Measurements from ENCODE around the gene TARBP1.

DNA sequence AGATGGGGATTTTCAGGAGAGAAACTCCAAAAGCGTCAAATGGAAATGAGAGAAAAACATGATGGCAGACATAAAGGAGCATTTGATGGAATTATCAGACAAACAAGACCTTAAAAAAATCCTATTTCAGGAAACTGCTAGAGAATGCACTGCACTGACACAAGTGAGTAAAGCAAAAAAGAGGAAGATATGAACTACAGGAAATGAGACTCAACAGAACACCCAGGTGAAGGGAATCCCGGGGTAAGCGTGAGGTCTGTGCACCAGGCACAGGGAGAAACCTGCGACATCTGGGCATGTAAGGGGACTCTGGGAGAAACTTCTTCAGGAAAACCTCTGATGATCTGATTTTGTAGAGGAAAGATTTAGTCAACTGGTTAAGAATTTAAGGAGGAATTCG is 2.8 kb downstream of the TARBP1 start:
- TF ChIP-seq, protein P1, sequence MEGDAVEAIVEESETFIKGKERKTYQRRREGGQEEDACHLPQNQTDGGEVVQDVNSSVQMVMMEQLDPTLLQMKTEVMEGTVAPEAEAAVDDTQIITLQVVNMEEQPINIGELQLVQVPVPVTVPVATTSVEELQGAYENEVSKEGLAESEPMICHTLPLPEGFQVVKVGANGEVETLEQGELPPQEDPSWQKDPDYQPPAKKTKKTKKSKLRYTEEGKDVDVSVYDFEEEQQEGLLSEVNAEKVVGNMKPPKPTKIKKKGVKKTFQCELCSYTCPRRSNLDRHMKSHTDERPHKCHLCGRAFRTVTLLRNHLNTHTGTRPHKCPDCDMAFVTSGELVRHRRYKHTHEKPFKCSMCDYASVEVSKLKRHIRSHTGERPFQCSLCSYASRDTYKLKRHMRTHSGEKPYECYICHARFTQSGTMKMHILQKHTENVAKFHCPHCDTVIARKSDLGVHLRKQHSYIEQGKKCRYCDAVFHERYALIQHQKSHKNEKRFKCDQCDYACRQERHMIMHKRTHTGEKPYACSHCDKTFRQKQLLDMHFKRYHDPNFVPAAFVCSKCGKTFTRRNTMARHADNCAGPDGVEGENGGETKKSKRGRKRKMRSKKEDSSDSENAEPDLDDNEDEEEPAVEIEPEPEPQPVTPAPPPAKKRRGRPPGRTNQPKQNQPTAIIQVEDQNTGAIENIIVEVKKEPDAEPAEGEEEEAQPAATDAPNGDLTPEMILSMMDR (IDR thresholded peaks at IDR 0.05 in 4 of 5, conservative IDR thresholded peaks at IDR 0.05 in 1 of 5), result no peak
- no peak for TF ChIP-seq POLR2A (IDR thresholded peaks at IDR 0.05)

Data from gastrocnemius medialis (tissue), 4 donors.